ENCODE measurements around the gene IL21R. TPM values are rescaled to one million over a fixed set of nuclear protein-coding genes. Genes with fewer than 3 reads are reported as not detected.

The IL21R gene
- 0.05 TPM for total RNA-seq
- long read RNA-seq, result 0 reads

- H3K9me3 ChIP-seq (replicated peaks), result peaks cover 4% of the 10 kb centered on the region
- no peak for TF ChIP-seq CTCF (IDR thresholded peaks at IDR 0.05; ENCODE audit: borderline replicate concordance)
- peak; percentile 73 for DNase-seq
- intact Hi-C loops (cut with micrococcal nuclease), result no loop called here
- no peak within 1 kb of the TSS for H3K27ac ChIP-seq (replicated peaks)
- H3K36me3 ChIP-seq, result no peaks in the 10 kb centered on the region
- peaks cover 17% of the 10 kb centered on the region for H3K4me1 ChIP-seq
- H3K4me3 ChIP-seq, result peak within 1 kb of the TSS; percentile 31
- peaks cover 55% of the 10 kb centered on the region for H3K27me3 ChIP-seq (ENCODE audit: low read depth)
These were observed at the start of gene IL21R for GRCh38 chr16:27401768-27402568. IL21R (plus strand) TSS chr16:27402174; CDS start chr16:27430072, 27,898 bp downstream.

GRCh38 chr16:27353853-27354252, 48.1 kb upstream of the IL21R start:
- intact Hi-C loops (cut with micrococcal nuclease), result no loop called here
- Histone ChIP-seq H3K36me3 (peaks cover 85% of the 10 kb centered on the region), H3K27ac (replicated peaks) (no peak overlapping the region)

GRCh38 chr16:27355610-27356009, 46.4 kb upstream of the IL21R start:
- Histone ChIP-seq H3K27ac (replicated peaks) (no peak overlapping the region), H3K36me3 (peaks cover 85% of the 10 kb centered on the region), H3K4me1 (peaks cover 7% of the 10 kb centered on the region), H3K4me3 (no peak overlapping the region), H3K9me3 (replicated peaks) (peaks cover 13% of the 10 kb centered on the region), H3K27me3 (ENCODE audit: low read depth) (no peaks in the 10 kb centered on the region)
- TF ChIP-seq CTCF (IDR thresholded peaks at IDR 0.05; ENCODE audit: borderline replicate concordance), result peak; percentile 44
- peak; percentile 43 for DNase-seq
- intact Hi-C loops (cut with micrococcal nuclease), result no loop called here

More at GRCh38 chr16:27353853-27354252, 48.1 kb upstream of the IL21R start:
- Histone ChIP-seq H3K4me1 (peaks cover 4% of the 10 kb centered on the region), H3K9me3 (replicated peaks) (peaks cover 11% of the 10 kb centered on the region), H3K27me3 (ENCODE audit: low read depth) (no peaks in the 10 kb centered on the region), H3K4me3 (no peak overlapping the region)
- TF ChIP-seq CTCF (IDR thresholded peaks at IDR 0.05; ENCODE audit: borderline replicate concordance), result no peak
- no peak for DNase-seq

- no peak for DNase-seq
- H3K27me3 ChIP-seq (ENCODE audit: low read depth), result no peaks in the 10 kb centered on the region
- peaks cover 7% of the 10 kb centered on the region for H3K4me1 ChIP-seq
- TF ChIP-seq CTCF (IDR thresholded peaks at IDR 0.05; ENCODE audit: borderline replicate concordance), result no peak
- no peak overlapping the region for H3K4me3 ChIP-seq
- intact Hi-C loops (cut with micrococcal nuclease), result no loop called here
- peaks cover 7% of the 10 kb centered on the region for H3K9me3 ChIP-seq (replicated peaks)
- H3K36me3 ChIP-seq, result peaks cover 83% of the 10 kb centered on the region
- H3K27ac ChIP-seq (replicated peaks), result no peak overlapping the region
These were observed 45.2 kb upstream of the IL21R start for GRCh38 chr16:27356794-27357193.

GRCh38 chr16:27359051-27359450, 42.9 kb upstream of the IL21R start:
- Histone ChIP-seq H3K27ac (replicated peaks) (no peak overlapping the region), H3K9me3 (replicated peaks) (peaks cover 7% of the 10 kb centered on the region), H3K4me1 (peaks cover 7% of the 10 kb centered on the region), H3K4me3 (no peak overlapping the region), H3K27me3 (ENCODE audit: low read depth) (no peaks in the 10 kb centered on the region), H3K36me3 (peaks cover 78% of the 10 kb centered on the region)
- no peak for DNase-seq
- intact Hi-C loops (cut with micrococcal nuclease), result no loop called here
- no peak for TF ChIP-seq CTCF (IDR thresholded peaks at IDR 0.05; ENCODE audit: borderline replicate concordance)
